ENCODE results near the gene DDX21. TPM values are rescaled to one million over a fixed set of nuclear protein-coding genes. Genes with fewer than 3 reads are reported as not detected.

The DDX21 gene
- total and polyA plus RNA-seq, 2 of the 13 experiments (the other 11 are each of a cell fraction or from before 2014, with no cell fraction given) = 52.5 to 147 TPM

DNA sequence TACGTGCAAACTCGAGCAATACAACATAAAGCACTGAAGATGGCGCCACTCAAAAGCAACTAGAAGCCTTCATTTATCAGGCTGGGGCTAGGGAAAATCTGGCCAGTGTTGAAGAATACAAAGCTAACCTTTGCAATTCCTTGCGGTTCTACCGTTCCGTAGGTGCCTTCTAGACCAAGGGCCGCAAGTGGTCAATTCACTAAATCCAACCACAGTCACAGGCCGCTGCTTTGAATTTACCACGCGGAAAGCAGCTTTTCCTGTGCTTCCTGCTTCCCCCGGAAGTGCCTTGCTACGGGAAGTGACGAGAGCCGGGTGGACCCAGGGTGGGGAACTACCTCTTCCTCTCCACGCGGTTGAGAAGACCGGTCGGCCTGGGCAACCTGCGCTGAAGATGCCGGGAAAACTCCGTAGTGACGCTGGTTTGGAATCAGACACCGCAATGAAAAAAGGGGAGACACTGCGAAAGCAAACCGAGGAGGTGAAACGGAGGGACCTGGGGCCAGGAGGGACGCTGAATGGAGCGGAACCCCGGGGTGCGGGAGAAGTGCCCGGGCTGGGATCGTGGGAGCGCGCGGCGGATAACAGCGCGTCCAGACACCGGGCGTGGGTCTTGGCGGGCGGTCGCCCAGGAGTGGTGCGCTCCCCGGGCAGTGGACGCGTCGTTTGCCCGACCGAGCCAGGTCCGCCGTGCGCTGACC lies at the start of gene DDX21 (continued):
- TF ChIP-seq DMAP1 (CRISPR knock-in tag; IDR thresholded peaks at IDR 0.05) (peak; percentile 98), ZSCAN21 (CRISPR knock-in tag; IDR thresholded peaks at IDR 0.05; ENCODE audit: borderline replicate concordance) (peak; percentile 16; the same call in 1 of the 2 replicates), PHB2 (IDR thresholded peaks at IDR 0.05; ENCODE audit: partially characterized antibody) (no peak), AGO2 (optimal IDR thresholded peaks at IDR 0.05; ENCODE audit: low read depth, low read length) (peak; percentile 92), ZBTB20 (CRISPR knock-in tag; IDR thresholded peaks at IDR 0.05; ENCODE audit: borderline replicate concordance, low read depth) (peak; percentile 50; the same call in 1 of the 2 replicates), ERF (CRISPR knock-in tag; IDR thresholded peaks at IDR 0.05) (peak; percentile 72), ETV6 (CRISPR knock-in tag; conservative IDR thresholded peaks at IDR 0.05) (peak; percentile 60; the same call in 1 of the 2 replicates), NONO (IDR thresholded peaks at IDR 0.05) (no peak), NONO (CRISPR knock-in tag; conservative IDR thresholded peaks at IDR 0.05) (peak; percentile 53; the same call in 1 of the 2 replicates), THAP11 (CRISPR knock-in tag; IDR thresholded peaks at IDR 0.05) (peak; percentile 91), ZNF225 (CRISPR knock-in tag; IDR thresholded peaks at IDR 0.05) (peak; percentile 81), SNAPC2 (CRISPR knock-in tag; IDR thresholded peaks at IDR 0.05) (no peak)
- TF ChIP-seq, protein P1, sequence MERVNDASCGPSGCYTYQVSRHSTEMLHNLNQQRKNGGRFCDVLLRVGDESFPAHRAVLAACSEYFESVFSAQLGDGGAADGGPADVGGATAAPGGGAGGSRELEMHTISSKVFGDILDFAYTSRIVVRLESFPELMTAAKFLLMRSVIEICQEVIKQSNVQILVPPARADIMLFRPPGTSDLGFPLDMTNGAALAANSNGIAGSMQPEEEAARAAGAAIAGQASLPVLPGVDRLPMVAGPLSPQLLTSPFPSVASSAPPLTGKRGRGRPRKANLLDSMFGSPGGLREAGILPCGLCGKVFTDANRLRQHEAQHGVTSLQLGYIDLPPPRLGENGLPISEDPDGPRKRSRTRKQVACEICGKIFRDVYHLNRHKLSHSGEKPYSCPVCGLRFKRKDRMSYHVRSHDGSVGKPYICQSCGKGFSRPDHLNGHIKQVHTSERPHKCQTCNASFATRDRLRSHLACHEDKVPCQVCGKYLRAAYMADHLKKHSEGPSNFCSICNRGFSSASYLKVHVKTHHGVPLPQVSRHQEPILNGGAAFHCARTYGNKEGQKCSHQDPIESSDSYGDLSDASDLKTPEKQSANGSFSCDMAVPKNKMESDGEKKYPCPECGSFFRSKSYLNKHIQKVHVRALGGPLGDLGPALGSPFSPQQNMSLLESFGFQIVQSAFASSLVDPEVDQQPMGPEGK (CRISPR knock-in tag; IDR thresholded peaks at IDR 0.05) = peak; percentile 22; the same call in 1 of the 2 replicates
- TF ChIP-seq, protein P2, sequence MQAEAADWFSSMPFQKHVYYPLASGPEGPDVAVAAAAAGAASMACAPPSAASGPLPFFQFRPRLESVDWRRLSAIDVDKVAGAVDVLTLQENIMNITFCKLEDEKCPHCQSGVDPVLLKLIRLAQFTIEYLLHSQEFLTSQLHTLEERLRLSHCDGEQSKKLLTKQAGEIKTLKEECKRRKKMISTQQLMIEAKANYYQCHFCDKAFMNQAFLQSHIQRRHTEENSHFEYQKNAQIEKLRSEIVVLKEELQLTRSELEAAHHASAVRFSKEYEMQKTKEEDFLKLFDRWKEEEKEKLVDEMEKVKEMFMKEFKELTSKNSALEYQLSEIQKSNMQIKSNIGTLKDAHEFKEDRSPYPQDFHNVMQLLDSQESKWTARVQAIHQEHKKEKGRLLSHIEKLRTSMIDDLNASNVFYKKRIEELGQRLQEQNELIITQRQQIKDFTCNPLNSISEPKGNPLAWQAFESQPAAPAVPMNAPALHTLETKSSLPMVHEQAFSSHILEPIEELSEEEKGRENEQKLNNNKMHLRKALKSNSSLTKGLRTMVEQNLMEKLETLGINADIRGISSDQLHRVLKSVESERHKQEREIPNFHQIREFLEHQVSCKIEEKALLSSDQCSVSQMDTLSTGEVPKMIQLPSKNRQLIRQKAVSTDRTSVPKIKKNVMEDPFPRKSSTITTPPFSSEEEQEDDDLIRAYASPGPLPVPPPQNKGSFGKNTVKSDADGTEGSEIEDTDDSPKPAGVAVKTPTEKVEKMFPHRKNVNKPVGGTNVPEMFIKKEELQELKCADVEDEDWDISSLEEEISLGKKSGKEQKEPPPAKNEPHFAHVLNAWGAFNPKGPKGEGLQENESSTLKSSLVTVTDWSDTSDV (CRISPR knock-in tag; IDR thresholded peaks at IDR 0.05) = no peak
- TF ChIP-seq, protein P3, sequence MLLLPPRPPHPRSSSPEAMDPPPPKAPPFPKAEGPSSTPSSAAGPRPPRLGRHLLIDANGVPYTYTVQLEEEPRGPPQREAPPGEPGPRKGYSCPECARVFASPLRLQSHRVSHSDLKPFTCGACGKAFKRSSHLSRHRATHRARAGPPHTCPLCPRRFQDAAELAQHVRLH (CRISPR knock-in tag; IDR thresholded peaks at IDR 0.05; ENCODE audit: borderline replicate concordance, low read depth) = no peak; the same call in 1 of the 2 replicates
- TF ChIP-seq, protein P4, sequence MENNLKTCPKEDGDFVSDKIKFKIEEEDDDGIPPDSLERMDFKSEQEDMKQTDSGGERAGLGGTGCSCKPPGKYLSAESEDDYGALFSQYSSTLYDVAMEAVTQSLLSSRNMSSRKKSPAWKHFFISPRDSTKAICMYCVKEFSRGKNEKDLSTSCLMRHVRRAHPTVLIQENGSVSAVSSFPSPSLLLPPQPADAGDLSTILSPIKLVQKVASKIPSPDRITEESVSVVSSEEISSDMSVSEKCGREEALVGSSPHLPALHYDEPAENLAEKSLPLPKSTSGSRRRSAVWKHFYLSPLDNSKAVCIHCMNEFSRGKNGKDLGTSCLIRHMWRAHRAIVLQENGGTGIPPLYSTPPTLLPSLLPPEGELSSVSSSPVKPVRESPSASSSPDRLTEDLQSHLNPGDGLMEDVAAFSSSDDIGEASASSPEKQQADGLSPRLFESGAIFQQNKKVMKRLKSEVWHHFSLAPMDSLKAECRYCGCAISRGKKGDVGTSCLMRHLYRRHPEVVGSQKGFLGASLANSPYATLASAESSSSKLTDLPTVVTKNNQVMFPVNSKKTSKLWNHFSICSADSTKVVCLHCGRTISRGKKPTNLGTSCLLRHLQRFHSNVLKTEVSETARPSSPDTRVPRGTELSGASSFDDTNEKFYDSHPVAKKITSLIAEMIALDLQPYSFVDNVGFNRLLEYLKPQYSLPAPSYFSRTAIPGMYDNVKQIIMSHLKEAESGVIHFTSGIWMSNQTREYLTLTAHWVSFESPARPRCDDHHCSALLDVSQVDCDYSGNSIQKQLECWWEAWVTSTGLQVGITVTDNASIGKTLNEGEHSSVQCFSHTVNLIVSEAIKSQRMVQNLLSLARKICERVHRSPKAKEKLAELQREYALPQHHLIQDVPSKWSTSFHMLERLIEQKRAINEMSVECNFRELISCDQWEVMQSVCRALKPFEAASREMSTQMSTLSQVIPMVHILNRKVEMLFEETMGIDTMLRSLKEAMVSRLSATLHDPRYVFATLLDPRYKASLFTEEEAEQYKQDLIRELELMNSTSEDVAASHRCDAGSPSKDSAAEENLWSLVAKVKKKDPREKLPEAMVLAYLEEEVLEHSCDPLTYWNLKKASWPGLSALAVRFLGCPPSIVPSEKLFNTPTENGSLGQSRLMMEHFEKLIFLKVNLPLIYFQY (CRISPR knock-in tag; IDR thresholded peaks at IDR 0.05; ENCODE audit: borderline replicate concordance) = peak; percentile 66; the same call in 1 of the 2 replicates
- TF ChIP-seq, protein P5, sequence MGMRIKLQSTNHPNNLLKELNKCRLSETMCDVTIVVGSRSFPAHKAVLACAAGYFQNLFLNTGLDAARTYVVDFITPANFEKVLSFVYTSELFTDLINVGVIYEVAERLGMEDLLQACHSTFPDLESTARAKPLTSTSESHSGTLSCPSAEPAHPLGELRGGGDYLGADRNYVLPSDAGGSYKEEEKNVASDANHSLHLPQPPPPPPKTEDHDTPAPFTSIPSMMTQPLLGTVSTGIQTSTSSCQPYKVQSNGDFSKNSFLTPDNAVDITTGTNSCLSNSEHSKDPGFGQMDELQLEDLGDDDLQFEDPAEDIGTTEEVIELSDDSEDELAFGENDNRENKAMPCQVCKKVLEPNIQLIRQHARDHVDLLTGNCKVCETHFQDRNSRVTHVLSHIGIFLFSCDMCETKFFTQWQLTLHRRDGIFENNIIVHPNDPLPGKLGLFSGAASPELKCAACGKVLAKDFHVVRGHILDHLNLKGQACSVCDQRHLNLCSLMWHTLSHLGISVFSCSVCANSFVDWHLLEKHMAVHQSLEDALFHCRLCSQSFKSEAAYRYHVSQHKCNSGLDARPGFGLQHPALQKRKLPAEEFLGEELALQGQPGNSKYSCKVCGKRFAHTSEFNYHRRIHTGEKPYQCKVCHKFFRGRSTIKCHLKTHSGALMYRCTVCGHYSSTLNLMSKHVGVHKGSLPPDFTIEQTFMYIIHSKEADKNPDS (CRISPR knock-in tag; IDR thresholded peaks at IDR 0.05) = no peak

Measured in HepG2 (cell line).